ENCODE results near the gene ADAD2.

GRCh38 chr16:84196101-84196500, 5.1 kb downstream of the ADAD2 start:
- TF ChIP-seq CTCF (conservative IDR thresholded peaks at IDR 0.05; ENCODE audit: low read depth, low read length) = no peak
- no peak for TF ChIP-seq RAD21 (IDR thresholded peaks at IDR 0.05; ENCODE audit: low read length)
- no peak for TF ChIP-seq POLR2A (IDR thresholded peaks at IDR 0.05; ENCODE audit: low read depth, low read length)
- no peak for TF ChIP-seq RFX5 (IDR thresholded peaks at IDR 0.05; ENCODE audit: low read depth, low read length)
- TF ChIP-seq USF2 (IDR thresholded peaks at IDR 0.05; ENCODE audit: low read depth, low read length) = no peak
- no peak for TF ChIP-seq RCOR1 (IDR thresholded peaks at IDR 0.05; ENCODE audit: insufficient replicate concordance, low read length)
- no peak for TF ChIP-seq NFE2L2 (IDR thresholded peaks at IDR 0.05; ENCODE audit: low read depth, low read length)
- no peak for TF ChIP-seq MAZ (IDR thresholded peaks at IDR 0.05; ENCODE audit: borderline replicate concordance, low read depth, low read length)

Measured in IMR-90 (cell line).